Activated naive CD4-positive, alpha-beta T cell treated with anti-CD3 and anti-CD28 coated beads, Interleukin-2, amount 10 ng/mL, durations not matched to agents 5 hours and 36 hours (primary cell): ENCODE results near the gene BUB1B. TPM values are rescaled to one million over a fixed set of nuclear protein-coding genes. Genes with fewer than 3 reads are reported as not detected.

ENCODE experiments used
- total RNA-seq, 2 experiments: library from RNA; stranded (reverse); gene quantifications; one replicate each; pipeline ENCODE4 v1.2.3, GENCODE V29; 2021

Gene BUB1B
- total RNA-seq = 10 to 100 TPM; 70.0 to 71.8 TPM

DNA sequence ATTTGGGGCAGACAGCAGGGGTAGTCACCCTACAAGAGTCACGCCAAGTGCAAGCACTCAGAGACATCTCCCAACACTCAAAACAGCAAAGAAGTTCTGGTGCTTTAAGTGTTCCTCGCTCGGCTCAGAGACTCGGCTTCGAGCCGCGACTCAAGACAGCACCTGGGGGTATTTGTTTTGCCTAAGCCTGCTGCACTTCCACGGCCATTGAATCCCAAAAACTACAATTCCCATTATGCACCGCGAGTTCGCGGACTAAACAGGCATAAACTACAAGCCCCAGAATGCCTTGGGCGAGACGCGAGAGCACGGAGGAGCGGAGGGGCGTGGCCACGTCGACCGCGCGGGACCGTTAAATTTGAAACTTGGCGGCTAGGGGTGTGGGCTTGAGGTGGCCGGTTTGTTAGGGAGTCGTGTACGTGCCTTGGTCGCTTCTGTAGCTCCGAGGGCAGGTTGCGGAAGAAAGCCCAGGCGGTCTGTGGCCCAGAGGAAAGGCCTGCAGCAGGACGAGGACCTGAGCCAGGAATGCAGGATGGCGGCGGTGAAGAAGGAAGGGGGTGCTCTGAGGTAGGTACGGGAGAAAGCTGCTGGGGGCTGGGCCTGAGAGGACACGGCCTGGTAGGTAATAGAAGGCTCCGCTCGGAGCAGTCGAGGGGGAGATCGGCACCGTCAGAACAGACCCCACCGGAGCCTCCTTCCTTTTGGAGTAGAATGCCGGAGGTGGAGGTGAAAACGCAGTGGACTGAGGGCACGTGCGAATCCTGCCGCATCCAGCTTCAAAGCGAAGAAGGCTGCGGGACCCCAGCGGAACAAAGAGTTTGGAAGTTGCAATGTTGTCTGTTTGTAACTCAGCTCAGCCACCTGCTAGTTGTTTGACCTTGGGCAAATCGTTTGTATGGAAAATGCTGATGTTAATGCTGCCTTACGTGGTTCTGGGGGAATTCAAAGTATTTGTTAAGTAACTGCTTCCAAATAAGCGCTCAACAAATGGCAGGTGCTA is at the start of gene BUB1B:
BUB1B (plus strand) TSS at position 381 of the 1,000 bp plus-strand sequence; CDS start at position 533, 152 bp downstream.

DNA sequence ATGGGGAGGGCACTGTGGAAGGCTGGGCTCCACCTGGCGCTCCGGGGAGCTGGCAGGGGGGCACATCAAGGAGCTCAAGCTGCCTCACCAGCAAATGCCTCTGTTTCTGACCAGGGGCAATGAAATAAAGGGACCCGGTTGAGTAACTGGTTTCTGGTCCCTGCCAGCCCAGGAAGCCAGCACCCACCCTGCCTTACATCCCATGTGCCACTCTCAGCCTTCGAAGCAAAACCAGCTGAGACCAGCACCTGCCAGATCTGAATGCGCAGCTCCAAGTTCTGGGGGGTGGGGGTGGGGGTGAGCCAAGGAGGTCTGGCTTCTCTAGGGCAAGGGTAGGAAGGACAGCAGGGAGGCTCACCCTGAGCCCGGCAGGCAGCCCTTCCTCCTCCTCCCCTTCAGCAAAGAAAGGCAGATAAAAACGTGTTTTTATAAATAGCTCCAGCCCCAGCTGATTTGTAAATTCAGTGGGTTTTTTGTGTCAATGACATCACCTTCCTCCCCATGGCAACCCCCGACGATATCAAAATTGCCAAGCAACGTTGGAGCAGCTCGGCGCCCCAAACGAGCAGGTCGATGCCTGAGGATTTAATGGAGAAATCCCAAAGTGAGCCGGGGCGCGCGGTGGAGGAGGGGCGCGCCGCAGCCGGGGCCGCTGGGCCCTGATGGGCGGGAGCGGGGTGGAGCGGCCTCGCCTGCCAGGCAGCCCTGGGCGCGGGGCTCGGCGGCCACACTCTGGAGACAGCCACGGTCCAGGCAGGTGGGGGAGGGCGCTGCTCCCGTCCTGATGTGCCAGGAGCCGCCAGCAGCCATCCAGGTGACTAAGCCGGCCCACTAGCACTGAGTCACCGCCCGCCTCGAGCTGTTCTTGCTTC is 77.9 kb downstream of the BUB1B start, which contains the start of gene PAK6:
PAK6 (plus strand) TSS at position 532 of the 872 bp plus-strand sequence. CDS start 25,723 bp downstream, outside the sequence.

Other genes starting within 250 kb of the BUB1B start
- gene GPR176, start 240.8 kb upstream of the BUB1B start, total RNA-seq = under 1 TPM in 1 of 2 experiments, not detected in 1; 0.07 TPM
- 10 to 100 TPM; 23.1 to 24.8 TPM for gene EIF2AK4, start 227.0 kb upstream of the BUB1B start, total RNA-seq
- 100 to 1,000 TPM; 144 to 145 TPM for gene SRP14, start 121.9 kb upstream of the BUB1B start, total RNA-seq
- gene BMF, start 52.2 kb upstream of the BUB1B start, total RNA-seq = 10 to 100 TPM; 24.1 to 25.0 TPM
- gene PAK6, start 78.0 kb downstream of the BUB1B start, total RNA-seq = under 1 TPM; 0.48 to 0.91 TPM
- under 1 TPM; 0.23 to 0.26 TPM for gene ANKRD63, start 122.0 kb downstream of the BUB1B start, total RNA-seq
- gene PLCB2, start 146.9 kb downstream of the BUB1B start, total RNA-seq = 100 to 1,000 TPM; 178 to 182 TPM
- gene INAFM2, start 162.6 kb downstream of the BUB1B start, total RNA-seq = 1 to 10 TPM; 8.4 to 9.7 TPM
- gene CCDC9B, start 179.9 kb downstream of the BUB1B start, total RNA-seq = under 1 TPM; 0.43 to 0.76 TPM
- not detected for gene PHGR1, start 190.0 kb downstream of the BUB1B start, total RNA-seq
- under 1 TPM; 0.05 to 0.08 TPM for gene DISP2, start 197.2 kb downstream of the BUB1B start, total RNA-seq
- gene KNSTRN, start 221.7 kb downstream of the BUB1B start, total RNA-seq = 10 to 100 TPM; 35.5 to 35.7 TPM
- 10 to 100 TPM; 43.6 to 45.3 TPM for gene IVD, start 244.7 kb downstream of the BUB1B start, total RNA-seq